Measurements from ENCODE around the gene MED13. TPM values are rescaled to one million over a fixed set of nuclear protein-coding genes. Genes with fewer than 3 reads are reported as not detected.

The MED13 gene
- total RNA-seq, 4 donors from 2014 or later = 58.8 to 129 (median 75.9) TPM

GRCh38 chr17:62062944-62063343, 2.1 kb downstream of the MED13 start:
- peak overlapping the region; percentile 95 for H3K4me3 ChIP-seq
- no peak overlapping the region for H3K27ac ChIP-seq
- TF ChIP-seq CTCF (IDR thresholded peaks at IDR 0.05) = no peak
- no peak for TF ChIP-seq POLR2A (IDR thresholded peaks at IDR 0.05)
- TF ChIP-seq EP300 (IDR thresholded peaks at IDR 0.05) = no peak
- no peak for TF ChIP-seq POLR2AphosphoS5 (IDR thresholded peaks at IDR 0.05)
- 64% methylated on average over 3 of the region's 3 CpGs for WGBS
- no peaks in the 10 kb centered on the region for H3K9me3 ChIP-seq
- no peak for DNase-seq (ENCODE audit: low spot score in 2 of 2)
- H3K36me3 ChIP-seq = peaks cover 14% of the 10 kb centered on the region
- H3K27me3 ChIP-seq = no peaks in the 10 kb centered on the region
- H3K4me1 ChIP-seq = peaks cover 46% of the 10 kb centered on the region

- peak overlapping the region; percentile 95 for H3K4me3 ChIP-seq
- no peaks in the 10 kb centered on the region for H3K9me3 ChIP-seq
- no peak for DNase-seq (ENCODE audit: low spot score in 2 of 2)
- no peaks in the 10 kb centered on the region for H3K27me3 ChIP-seq
- peaks cover 14% of the 10 kb centered on the region for H3K36me3 ChIP-seq
- 4% methylated on average over 1 of the region's 1 CpG for WGBS
- H3K27ac ChIP-seq = no peak overlapping the region
- peaks cover 52% of the 10 kb centered on the region for H3K4me1 ChIP-seq
- TF ChIP-seq POLR2A (IDR thresholded peaks at IDR 0.05) = no peak
- no peak for TF ChIP-seq POLR2AphosphoS5 (IDR thresholded peaks at IDR 0.05)
- TF ChIP-seq EP300 (IDR thresholded peaks at IDR 0.05) = no peak
- no peak for TF ChIP-seq CTCF (IDR thresholded peaks at IDR 0.05)
Measured at GRCh38 chr17:62062302-62062701, 2.8 kb downstream of the MED13 start.

GRCh38 chr17:62059414-62059813, 5.7 kb downstream of the MED13 start:
- peaks cover 54% of the 10 kb centered on the region for H3K4me1 ChIP-seq
- no peak for DNase-seq (ENCODE audit: low spot score in 2 of 2)
- TF ChIP-seq POLR2AphosphoS5 (IDR thresholded peaks at IDR 0.05) (no peak), EP300 (IDR thresholded peaks at IDR 0.05) (no peak), CTCF (IDR thresholded peaks at IDR 0.05) (no peak), POLR2A (IDR thresholded peaks at IDR 0.05) (no peak)
- H3K9me3 ChIP-seq = no peaks in the 10 kb centered on the region
- H3K27ac ChIP-seq = no peak overlapping the region
- WGBS = 77% methylated on average over 3 of the region's 3 CpGs
- peaks cover 27% of the 10 kb centered on the region for H3K36me3 ChIP-seq
- no peak overlapping the region for H3K4me3 ChIP-seq
- no peaks in the 10 kb centered on the region for H3K27me3 ChIP-seq

GRCh38 chr17:62058611-62059010, 6.5 kb downstream of the MED13 start:
- no peak for DNase-seq (ENCODE audit: low spot score in 2 of 2)
- TF ChIP-seq EP300 (IDR thresholded peaks at IDR 0.05) (no peak), POLR2A (IDR thresholded peaks at IDR 0.05) (no peak), POLR2AphosphoS5 (IDR thresholded peaks at IDR 0.05) (no peak), CTCF (IDR thresholded peaks at IDR 0.05) (no peak)
- H3K9me3 ChIP-seq = no peaks in the 10 kb centered on the region
- H3K27ac ChIP-seq = no peak overlapping the region
- H3K27me3 ChIP-seq = no peaks in the 10 kb centered on the region
- peaks cover 49% of the 10 kb centered on the region for H3K4me1 ChIP-seq
- 71% methylated on average over 4 of the region's 4 CpGs for WGBS
- no peak overlapping the region for H3K4me3 ChIP-seq
- H3K36me3 ChIP-seq = peaks cover 31% of the 10 kb centered on the region

GRCh38 chr17:62057696-62058095, 7.4 kb downstream of the MED13 start:
- TF ChIP-seq CTCF (IDR thresholded peaks at IDR 0.05) = no peak
- TF ChIP-seq POLR2A (IDR thresholded peaks at IDR 0.05) = no peak
- Histone ChIP-seq H3K36me3 (peaks cover 32% of the 10 kb centered on the region), H3K4me1 (peaks cover 45% of the 10 kb centered on the region), H3K27ac (no peak overlapping the region), H3K27me3 (no peaks in the 10 kb centered on the region), H3K9me3 (no peaks in the 10 kb centered on the region), H3K4me3 (no peak overlapping the region)
- WGBS = 52% methylated on average over 1 of the region's 1 CpG
- no peak for DNase-seq (ENCODE audit: low spot score in 2 of 2)
